Sigmoid colon (tissue), 7 donors: ENCODE data around the gene MED13L. TPM values are rescaled to one million over a fixed set of nuclear protein-coding genes. Genes with fewer than 3 reads are reported as not detected.

ENCODE experiments used
- DNase-seq: peaks from one replicate; pipeline ENCODE4 v3.0.0-alpha.2; 2019
- H3K27ac ChIP-seq, 4 donors: fragments of 200-600 bp; sonication (generic); one replicate each; pipeline ENCODE4 v1.5.1; 2016 to 2019; ENCODE audit warnings: mild to moderate bottlenecking in 1 of 4
- H3K27me3 ChIP-seq, 3 donors: fragments of 200-600 bp; sonication (generic); one replicate each; pipeline ENCODE4 v1.5.1; 2019; ENCODE audit warnings: mild to moderate bottlenecking in 1 of 3
- H3K36me3 ChIP-seq, 4 donors: fragments of 200-600 bp; sonication (generic); one replicate each; pipeline ENCODE4 v1.5.1; 2016 to 2019
- H3K4me1 ChIP-seq, 4 donors: fragments of 200-600 bp; sonication (generic); one replicate each; pipeline ENCODE4 v1.5.1; 2017 to 2019
- H3K4me3 ChIP-seq, 4 donors: fragments of 200-600 bp; sonication (generic); one replicate each; pipeline ENCODE4 v1.5.1; 2017 to 2019; ENCODE audit warnings: mild to moderate bottlenecking in 2 of 4, moderate library complexity in 1 of 4
- H3K9me3 ChIP-seq, 4 donors: fragments of 200-600 bp in 3 of 4; sonication (generic) in 3 of 4; one replicate each; pipeline versions ENCODE4 v1.5.1 to v1.6.1; 2013 to 2019
- CTCF ChIP-seq, 4 experiments: fragments of 450-650 bp in 3 of 4; fragments of 200-600 bp in 1 of 4; IDR thresholded peaks; one replicate each; pipeline ENCODE4 v1.5.1; 2016 to 2019; ENCODE audit warnings: antibody characterized with exemption in 4 of 4, mild to moderate bottlenecking in 3 of 4, moderate library complexity in 2 of 4
- EP300 ChIP-seq, 4 donors: sonication (generic); formaldehyde crosslinking; IDR thresholded peaks; one replicate each; pipeline ENCODE4 v1.6.1; 2017; ENCODE audit warnings: antibody characterized with exemption in 4 of 4
- POLR2A ChIP-seq, 2 donors: fragments of 450-650 bp; IDR thresholded peaks; one replicate each; pipeline ENCODE4 v1.6.1; 2016; ENCODE audit warnings: antibody characterized with exemption in 2 of 2, mild to moderate bottlenecking in 2 of 2, moderate library complexity in 2 of 2
- POLR2AphosphoS5 ChIP-seq, 4 donors: sonication (generic); formaldehyde crosslinking; IDR thresholded peaks; one replicate each; pipeline ENCODE4 v1.6.1; 2017; ENCODE audit warnings: antibody characterized with exemption in 4 of 4
- WGBS, 2 donors: extraction: QIAGEN DNeasy Blood & Tissue Kit; methylation state at CpG; one replicate each; pipeline ENCODE4 v1.1.7; 2013; 5-methylcytosine and 5-hydroxymethylcytosine counted together
- intact Hi-C: fragments of 100-400 bp; cut with DNase I; formaldehyde crosslinking; loops from one replicate; pipeline ENCODE4 v1.15.1; 2023
- polyA plus RNA-seq, 3 donors: library from polyadenylated mRNA; stranded (reverse); fragments of 200-250 nt; gene quantifications; one replicate each; pipeline ENCODE4 v1.2.3, GENCODE V29; 2013
- total RNA-seq, 4 donors: library from RNA; depleted of rRNA; stranded (reverse); fragments of >200 nt; gene quantifications; one replicate each; pipeline ENCODE4 v1.1.0, GENCODE V29; 2016
- donor health status: healthy with polysubstance abuse.
- donor health status: Bipolar disorder and iron deficiency.
- donor health status: healthy.

The MED13L gene
- total and polyA plus RNA-seq, 7 donors, result 12.5 to 246 (median 151) TPM

- Histone ChIP-seq H3K27ac (peak overlapping the region; percentile 27 to 47 (median 39)), H3K36me3 (no peaks in the 10 kb centered on the region), H3K4me1 (peaks cover 0 to 71% (median 52%) of the 10 kb centered on the region in 4 donors), H3K27me3 (no peaks in the 10 kb centered on the region), H3K4me3 (no peak overlapping the region), H3K9me3 (no peaks in the 10 kb centered on the region)
- intact Hi-C loops, result no loop called here
- WGBS, 2 donors, result 11 to 39% methylated on average over 3 of the region's 3 CpGs
- TF ChIP-seq EP300 (IDR thresholded peaks at IDR 0.05) (no peak), CTCF (IDR thresholded peaks at IDR 0.05) (no peak), POLR2A (IDR thresholded peaks at IDR 0.05) (no peak), POLR2AphosphoS5 (IDR thresholded peaks at IDR 0.05) (no peak)
- DNase-seq, result no peak
Observed at GRCh38 chr12:116257215-116257614, 20.3 kb downstream of the MED13L start.

DNA sequence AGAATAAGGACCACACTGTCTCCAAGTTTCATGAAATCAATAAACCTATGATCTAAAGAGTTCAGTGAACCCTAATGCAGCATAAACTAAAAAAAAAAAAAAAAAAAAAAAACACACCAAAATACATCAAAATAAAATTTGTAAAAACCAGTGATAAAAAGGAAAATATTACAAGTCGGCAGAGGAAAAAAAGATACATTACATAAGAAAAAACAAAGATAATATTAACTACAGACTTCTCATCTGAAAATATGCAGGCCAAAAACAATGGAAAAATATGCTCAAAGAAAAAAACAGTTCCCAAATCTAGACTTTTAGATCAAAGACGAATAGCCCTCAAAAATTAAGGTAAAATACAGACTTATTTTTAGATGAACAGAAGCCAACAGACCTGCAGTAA, 27.6 kb downstream of the MED13L start:
- WGBS, 2 donors, result 93 to 94% methylated on average over 2 of the region's 2 CpGs
- peaks cover 0 to 43% (median 29%) of the 10 kb centered on the region in 4 donors for H3K4me1 ChIP-seq
- H3K36me3 ChIP-seq, result no peaks in the 10 kb centered on the region
- TF ChIP-seq EP300 (IDR thresholded peaks at IDR 0.05) (no peak), POLR2A (IDR thresholded peaks at IDR 0.05) (no peak), CTCF (IDR thresholded peaks at IDR 0.05) (no peak), POLR2AphosphoS5 (IDR thresholded peaks at IDR 0.05) (no peak)
- peaks cover 0 to 1% (median 0%) of the 10 kb centered on the region in 4 donors for H3K9me3 ChIP-seq
- H3K27me3 ChIP-seq, result no peaks in the 10 kb centered on the region
- H3K4me3 ChIP-seq, result no peak overlapping the region
- intact Hi-C loops, result no loop called here
- no peak for DNase-seq
- no peak overlapping the region for H3K27ac ChIP-seq

DNA sequence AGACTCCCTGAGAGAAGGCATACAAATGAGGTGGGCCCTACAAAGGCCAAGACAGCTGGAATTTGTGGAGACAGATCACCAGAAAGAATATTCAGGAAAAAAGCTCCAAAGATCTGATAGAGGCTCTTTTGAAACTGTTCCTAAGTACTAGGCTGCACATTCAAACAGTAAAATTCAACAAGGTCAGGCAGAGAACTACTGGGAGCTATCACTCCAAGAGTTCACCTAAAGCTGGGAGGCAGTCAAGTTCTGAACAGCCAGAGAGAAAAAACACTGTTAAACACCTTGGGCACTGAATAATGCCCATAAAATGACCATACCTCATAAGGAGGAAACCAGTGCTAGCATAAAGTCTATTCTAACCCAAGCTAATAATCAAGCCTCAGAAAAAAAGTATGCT, 28.6 kb downstream of the MED13L start:
- no peak for DNase-seq
- no peak for TF ChIP-seq EP300 (IDR thresholded peaks at IDR 0.05)
- TF ChIP-seq CTCF (IDR thresholded peaks at IDR 0.05), result no peak
- TF ChIP-seq POLR2AphosphoS5 (IDR thresholded peaks at IDR 0.05), result no peak
- no peak for TF ChIP-seq POLR2A (IDR thresholded peaks at IDR 0.05)
- H3K4me3 ChIP-seq, result no peak overlapping the region
- H3K27ac ChIP-seq, result no peak overlapping the region
- peaks cover 0 to 53% (median 39%) of the 10 kb centered on the region in 4 donors for H3K4me1 ChIP-seq
- peaks cover 0 to 1% (median 0%) of the 10 kb centered on the region in 4 donors for H3K9me3 ChIP-seq
- no peaks in the 10 kb centered on the region for H3K36me3 ChIP-seq
- intact Hi-C loops, result no loop called here
- H3K27me3 ChIP-seq, result no peaks in the 10 kb centered on the region

- H3K9me3 ChIP-seq, result peaks cover 0 to 1% (median 0%) of the 10 kb centered on the region in 4 donors
- H3K27ac ChIP-seq, result no peak overlapping the region
- no peak for DNase-seq
- H3K4me3 ChIP-seq, result no peak overlapping the region
- no peak for TF ChIP-seq POLR2A (IDR thresholded peaks at IDR 0.05)
- TF ChIP-seq POLR2AphosphoS5 (IDR thresholded peaks at IDR 0.05), result no peak
- TF ChIP-seq CTCF (IDR thresholded peaks at IDR 0.05), result no peak
- TF ChIP-seq EP300 (IDR thresholded peaks at IDR 0.05), result no peak
- no peaks in the 10 kb centered on the region for H3K36me3 ChIP-seq
- intact Hi-C loops, result no loop called here
- no peaks in the 10 kb centered on the region for H3K27me3 ChIP-seq
- peaks cover 0 to 58% (median 44%) of the 10 kb centered on the region in 4 donors for H3K4me1 ChIP-seq
Observed at GRCh38 chr12:116248433-116248832, 29.1 kb downstream of the MED13L start.

DNA sequence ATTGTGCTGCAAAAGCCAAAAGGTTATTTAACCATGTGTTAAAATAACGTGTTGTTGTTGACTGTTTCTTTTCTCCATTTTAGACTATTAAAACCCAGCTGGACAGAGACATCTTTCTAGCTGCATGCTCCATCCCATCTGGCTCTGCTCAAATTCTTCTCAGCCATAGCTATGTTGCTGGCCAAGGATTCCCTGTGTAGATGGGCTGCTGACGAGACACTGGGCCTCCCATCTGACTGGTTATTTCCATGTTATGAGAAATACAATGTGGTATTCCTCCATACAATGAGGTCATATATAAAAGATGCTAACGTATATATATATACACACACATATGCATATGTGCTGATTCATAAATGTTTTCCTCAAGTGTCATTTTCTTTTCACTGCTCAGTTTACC, 30.1 kb downstream of the MED13L start:
- intact Hi-C loops, result no loop called here
- H3K4me3 ChIP-seq, result no peak overlapping the region
- H3K9me3 ChIP-seq, result peaks cover 0 to 1% (median 0%) of the 10 kb centered on the region in 4 donors
- TF ChIP-seq CTCF (IDR thresholded peaks at IDR 0.05) (no peak), POLR2AphosphoS5 (IDR thresholded peaks at IDR 0.05) (no peak), EP300 (IDR thresholded peaks at IDR 0.05) (no peak), POLR2A (IDR thresholded peaks at IDR 0.05) (no peak)
- WGBS, 2 donors, result 73 to 76% methylated on average over 3 of the region's 3 CpGs
- no peak overlapping the region for H3K27ac ChIP-seq
- H3K36me3 ChIP-seq, result no peaks in the 10 kb centered on the region
- DNase-seq, result no peak
- no peaks in the 10 kb centered on the region for H3K27me3 ChIP-seq
- H3K4me1 ChIP-seq, result peaks cover 0 to 68% (median 53%) of the 10 kb centered on the region in 4 donors
